HepG2 (cell line): Measurements from ENCODE around the gene FGF14. TPM values are rescaled to one million over a fixed set of nuclear protein-coding genes. Genes with fewer than 3 reads are reported as not detected.
A peak's percentile ranks its signal among the peaks of the same experiment; 100 is the strongest.
"Not testable (repeated sequence)": the region's sequence is repeated elsewhere in the genome, so short reads cannot be mapped to it uniquely, and the experiment has no call there.

ENCODE experiments used
- ATAC-seq: fragments of 200-7000 bp; cut with Tn5 transposase; 3 replicates; pipeline ENCODE4 v1.9.1; 2020; ENCODE audit warnings: mild to moderate bottlenecking, moderate library complexity
- BruUV-seq: library from RNA; stranded (reverse); fragments of 400-500 nt; replicated peaks from 2 replicates; lab custom pipeline; 2021; lab: Mats Ljungman, UMichigan
- CTCF ChIA-PET: fragments of 300-600 bp; formaldehyde crosslinking; extraction: SDS; loops from one replicate; lab custom pipeline; 2021; ENCODE audit warnings: low total read pairs, inconsistent platforms, low intra/inter-chr PET ratio; lab: Yijun Ruan, JAX
- POLR2A ChIA-PET: fragments of 350-600 bp; sonication (Branson Sonifier 250); formaldehyde crosslinking; loops from one replicate; lab custom pipeline; 2020; ENCODE audit warnings: antibody characterized with exemption, inconsistent platforms; lab: Yijun Ruan, JAX
- DNase-seq: peaks from one replicate; pipeline ENCODE4 v3.0.0-alpha.2; 2015; ENCODE audit warnings: low spot score
- FAIRE-seq: peaks from 3 replicates; lab custom pipeline; 2011; peaks lifted over from hg19 to GRCh38; lab: Jason Lieb, UNC
- H2AFZ ChIP-seq: one replicate; pipeline ENCODE4 v1.6.1; 2011; ENCODE audit warnings: low read length, inconsistent platforms
- H3K27ac ChIP-seq: fragments of 300-600 bp; 3 replicates; pipeline ENCODE4 v1.8.0; 2011; ENCODE audit warnings: mixed run types, mild to moderate bottlenecking, mixed read lengths, low read length, inconsistent platforms; ENCODE audit not compliant: insufficient read depth; ENCODE audit errors: extremely low read length
- H3K27me3 ChIP-seq, 2 experiments: fragments of 200-600 bp in 1 of 2; 2 replicates in 1 of 2; 3 replicates in 1 of 2; pipeline versions ENCODE4 v1.6.0 to v1.8.0; 2011; ENCODE audit warnings: low read length in 2 of 2, mild to moderate bottlenecking in 2 of 2, moderate library complexity in 2 of 2, inconsistent platforms in 1 of 2; ENCODE audit not compliant: insufficient read depth in 2 of 2, control insufficient read depth in 1 of 2
- H3K36me3 ChIP-seq, 2 experiments: fragments of 200-600 bp in 1 of 2; replicated peaks in 1 of 2; 2 replicates in 1 of 2; 3 replicates in 1 of 2; pipeline versions ENCODE4 v1.5.1 to v1.8.0; 2011; ENCODE audit warnings: low read length in 2 of 2, inconsistent platforms in 1 of 2; ENCODE audit not compliant: insufficient read depth in 2 of 2, control insufficient read depth in 1 of 2
- H3K4me1 ChIP-seq: 2 replicates; pipeline ENCODE4 v1.5.1; 2012; ENCODE audit warnings: low read length, inconsistent platforms; ENCODE audit not compliant: insufficient read depth
- H3K4me2 ChIP-seq: 2 replicates; pipeline ENCODE4 v1.6.0; 2011; ENCODE audit warnings: low read depth, low read length, inconsistent platforms
- H3K4me3 ChIP-seq, 3 experiments: fragments of 200-600 bp in 1 of 3; sonication (generic), shearing (Covaris generic) in 1 of 3; replicated peaks in 1 of 3; 2 replicates each; pipeline ENCODE4 v1.5.1; 2011 to 2016; ENCODE audit warnings: low read length in 3 of 3, inconsistent platforms in 2 of 3, low read depth in 2 of 3, mild to moderate bottlenecking in 2 of 3, control low read depth in 1 of 3, mixed read lengths in 1 of 3; ENCODE audit not compliant: insufficient read depth in 1 of 3
- H3K79me2 ChIP-seq: one replicate; pipeline ENCODE4 v1.6.1; 2011; ENCODE audit warnings: low read length, inconsistent platforms; ENCODE audit not compliant: insufficient read depth
- H3K9ac ChIP-seq: 2 replicates; pipeline ENCODE4 v1.6.0; 2011; ENCODE audit warnings: mild to moderate bottlenecking, low read depth, low read length, inconsistent platforms; ENCODE audit not compliant: insufficient read depth
- H3K9me3 ChIP-seq: 2 replicates; pipeline ENCODE4 v1.5.1; 2012; ENCODE audit warnings: mild to moderate bottlenecking, low read length
- H4K20me1 ChIP-seq: 2 replicates; pipeline ENCODE4 v1.6.0; 2011; ENCODE audit warnings: inconsistent platforms, mild to moderate bottlenecking, low read length, moderate library complexity; ENCODE audit not compliant: insufficient read depth
- CBX1 ChIP-seq: IDR thresholded peaks from one replicate; pipeline ENCODE4 v1.6.1; 2016; ENCODE audit warnings: antibody characterized with exemption, low read depth
- JARID2 ChIP-seq: sonication (generic); formaldehyde crosslinking; IDR thresholded peaks from 2 replicates; pipeline ENCODE4 v1.8.1; 2023; ENCODE audit warnings: missing genetic modification reagents, inconsistent platforms; ENCODE audit not compliant: insufficient replicate concordance
- NCOA5 ChIP-seq: sonication (generic); formaldehyde crosslinking; IDR thresholded peaks from 2 replicates; pipeline ENCODE4 v1.4.0; 2020; ENCODE audit warnings: missing genetic modification reagents
- NR2C2 ChIP-seq: sonication (generic); formaldehyde crosslinking; IDR thresholded peaks from 2 replicates; pipeline ENCODE4 v1.4.0; 2020; ENCODE audit warnings: missing genetic modification reagents, mild to moderate bottlenecking, moderate library complexity, borderline replicate concordance
- ZNF260 ChIP-seq: sonication (generic); formaldehyde crosslinking; IDR thresholded peaks from 2 replicates; pipeline ENCODE4 v1.4.0; 2020; ENCODE audit warnings: missing genetic modification reagents, low read depth, mild to moderate bottlenecking, borderline replicate concordance
- ZNF317 ChIP-seq: sonication (generic); formaldehyde crosslinking; IDR thresholded peaks from 2 replicates; pipeline ENCODE4 v1.5.0; 2020; ENCODE audit warnings: mild to moderate bottlenecking, missing genetic modification reagents
- ZNF562 ChIP-seq: sonication (generic); formaldehyde crosslinking; IDR thresholded peaks from 2 replicates; pipeline ENCODE4 v1.8.0; 2022; ENCODE audit warnings: missing genetic modification reagents, borderline replicate concordance
- WGBS: methylation state at CpG from one replicate; pipeline ENCODE4 v1.1.6; 2017; ENCODE audit warnings: low lambda C conversion rate; 5-methylcytosine and 5-hydroxymethylcytosine counted together
- in situ Hi-C: cut with HindIII; loops from 2 replicates; pipeline ENCODE4 v1.10.0; 2017; ENCODE audit warnings: low pct_unique_long_range_greater_than_20kb; ENCODE audit not compliant: extremely low pct_ligation_motif_present
- intact Hi-C: fragments of 100-400 bp; cut with micrococcal nuclease; formaldehyde crosslinking; loops from one replicate; pipeline ENCODE4 v1.10.0; 2022; ENCODE audit not compliant: unreplicated experiment
- polyA plus RNA-seq, 8 experiments: library from polyadenylated mRNA; depleted of rRNA in 3 of 8; stranded (reverse) in 7 of 8; unstranded in 1 of 8; fragments of >200 nt; fragmentation: Illumina TruSeq in 4 of 8; extraction: Trizol in 4 of 8; gene quantifications; 2 replicates each; pipeline versions ENCODE4 v1.2.1 to v1.2.3, GENCODE V29; 2011 to 2016; ENCODE audit warnings: low read depth in 4 of 8, missing spikeins in 1 of 8, mixed read lengths in 1 of 8; ENCODE audit not compliant: insufficient read depth in 1 of 8
- total RNA-seq, 5 experiments: library from RNA; depleted of rRNA; stranded (reverse); fragments of >200 nt; fragmentation: Illumina TruSeq; extraction: Trizol; gene quantifications; 2 replicates each; pipeline ENCODE4 v1.2.3, GENCODE V29; 2016; ENCODE audit warnings: low read depth in 1 of 5

Gene FGF14
- total and polyA plus RNA-seq, 2 of the 13 experiments (the other 11 are each of a cell fraction or from before 2014, with no cell fraction given): not detected

- no peak for TF ChIP-seq NR2C2 (CRISPR knock-in tag)
- TF ChIP-seq ZNF317 (CRISPR knock-in tag): peak; percentile 97
- TF ChIP-seq, all 625 proteins: peak for 1
- H3K4me3 ChIP-seq: no peak overlapping the region
- DNase-seq (no peak), FAIRE-seq (no peak), ATAC-seq (no peak)
- H3K36me3 ChIP-seq: no peaks in the 10 kb centered on the region
- in situ Hi-C loops (no loop called here), intact Hi-C loops (no loop called here)
- H3K4me1 ChIP-seq: no peaks in the 10 kb centered on the region
- H3K9ac ChIP-seq: no peak overlapping the region
- H3K27ac ChIP-seq: no peak overlapping the region
- no peaks in the 10 kb centered on the region for H3K79me2 ChIP-seq
- H3K9me3 ChIP-seq: peaks cover 26% of the 10 kb centered on the region
- no peak overlapping the region for H2AFZ ChIP-seq
- H4K20me1 ChIP-seq: no peaks in the 10 kb centered on the region
- BruUV-seq: no TSS peak
- no peaks in the 10 kb centered on the region for H3K27me3 ChIP-seq
- ChIA-PET CTCF (no interaction called here), POLR2A (no interaction called here)
- H3K4me2 ChIP-seq: no peak overlapping the region
Measured at GRCh38 chr13:102017248-102017647, 384.6 kb downstream of the FGF14 start.

GRCh38 chr13:102012299-102013293 is 389.3 kb downstream of the FGF14 start:
- CTCF ChIA-PET: no interaction called here
- intact Hi-C loops: no loop called here

GRCh38 chr13:102011455-102011854 is 390.4 kb downstream of the FGF14 start:
- H3K36me3 ChIP-seq, H2AFZ ChIP-seq, H3K27me3 ChIP-seq, H4K20me1 ChIP-seq, FAIRE-seq, CTCF ChIA-PET, H3K9ac ChIP-seq, intact Hi-C loops, H3K4me3 ChIP-seq, DNase-seq, BruUV-seq, H3K79me2 ChIP-seq, H3K27ac ChIP-seq, in situ Hi-C loops, POLR2A ChIA-PET, H3K4me2 ChIP-seq, H3K4me1 ChIP-seq, ATAC-seq, H3K9me3 ChIP-seq: not testable (repeated sequence)
- WGBS: 0% methylated on average over 5 of the region's 5 CpGs

More at GRCh38 chr13:102012299-102013293, 389.3 kb downstream of the FGF14 start:
- 2% methylated on average over 7 of the region's 7 CpGs for WGBS
- in situ Hi-C loops: no loop called here
- H3K4me3 ChIP-seq: no peak overlapping the region
- no peaks in the 10 kb centered on the region for H3K27me3 ChIP-seq
- FAIRE-seq: no peak
- H3K4me1 ChIP-seq: no peaks in the 10 kb centered on the region
- no peak overlapping the region for H3K9ac ChIP-seq
- POLR2A ChIA-PET: no interaction called here
- ATAC-seq: no peak
- no peaks in the 10 kb centered on the region for H3K79me2 ChIP-seq
- no peak for DNase-seq
- H3K27ac ChIP-seq: no peak overlapping the region
- H2AFZ ChIP-seq: no peak overlapping the region
- no peaks in the 10 kb centered on the region for H4K20me1 ChIP-seq
- H3K9me3 ChIP-seq: peaks cover 11% of the 10 kb centered on the region
- H3K36me3 ChIP-seq: no peaks in the 10 kb centered on the region
- TF ChIP-seq NCOA5 (CRISPR knock-in tag) (no peak), ZNF562 (CRISPR knock-in tag) (no peak), JARID2 (CRISPR knock-in tag) (no peak), ZNF260 (CRISPR knock-in tag) (no peak), CBX1 (no peak)
- no TSS peak for BruUV-seq
- no peak overlapping the region for H3K4me2 ChIP-seq
